Activated CD8-positive, alpha-beta memory T cell treated with anti-CD3 and anti-CD28 coated beads for 1 hour (primary cell): ENCODE results near the gene ARPP19.
"Not testable (repeated sequence)": the region's sequence is repeated elsewhere in the genome, so short reads cannot be mapped to it uniquely, and the experiment has no call there.

Experiments
- DNase-seq, 2 donors: peaks; one replicate each; pipeline ENCODE4 v3.0.0-alpha.2; 2020; ENCODE audit warnings: low read depth in 1 of 2; ENCODE audit errors: extremely low read depth in 1 of 2

ARPP19 gene

DNA sequence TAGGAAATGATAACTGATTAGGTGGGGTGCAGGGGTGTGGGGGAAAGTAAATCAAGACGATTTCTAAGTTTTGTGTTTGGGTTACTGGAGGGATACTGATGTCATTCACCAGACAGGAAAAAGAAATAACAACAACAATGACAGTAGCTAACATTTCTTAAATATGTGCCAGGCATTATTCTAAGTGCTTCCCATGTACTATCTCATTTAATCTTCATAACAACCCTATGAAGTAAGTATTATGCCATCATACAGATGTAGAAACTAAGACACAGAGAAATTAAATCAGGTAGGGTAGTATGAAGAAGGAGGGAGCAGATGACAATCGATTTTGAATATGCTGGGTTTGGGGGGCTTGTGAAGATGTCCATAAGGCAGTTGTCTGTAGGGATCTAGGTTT lies 53.5 kb downstream of the ARPP19 start:
- no peak for DNase-seq

DNA sequence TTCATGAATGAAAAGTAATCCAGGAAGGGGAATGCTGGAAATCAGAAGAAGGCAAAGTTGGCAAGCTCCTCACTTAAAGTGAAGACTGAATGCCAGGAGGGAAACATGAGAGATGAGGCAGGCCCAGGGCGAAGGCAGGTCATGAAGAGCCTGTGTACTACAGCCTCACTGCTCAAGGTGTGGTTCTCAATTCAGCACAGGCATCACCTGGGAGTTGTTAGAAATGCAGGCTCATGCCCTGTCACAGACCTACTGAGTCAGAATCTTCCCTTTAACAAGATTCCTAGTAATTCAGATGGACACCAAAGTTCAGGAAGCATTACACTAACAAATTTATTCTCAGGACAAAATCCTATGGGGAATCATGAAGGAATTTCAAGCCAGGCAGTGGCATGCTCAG lies 54.3 kb downstream of the ARPP19 start:
- no peak for DNase-seq

DNA sequence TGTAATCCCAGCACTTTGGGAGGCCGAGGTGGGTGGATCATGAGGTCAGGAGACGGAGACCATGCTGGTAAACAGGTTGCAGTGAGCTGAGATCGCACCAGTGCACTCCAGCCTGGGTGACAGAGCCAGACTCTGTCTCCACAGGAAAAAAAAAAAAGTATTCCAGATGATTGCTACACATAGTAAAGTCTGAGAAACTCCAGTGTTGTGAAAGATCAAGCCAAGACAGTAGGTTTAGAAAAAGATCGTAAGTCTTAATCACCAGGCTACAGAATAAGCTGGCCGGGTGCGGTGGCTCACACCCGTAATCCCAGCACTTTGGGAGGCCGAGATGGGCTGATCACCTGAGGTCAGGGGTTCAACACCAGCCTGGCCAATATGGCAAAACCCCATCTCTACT lies 56.0 kb downstream of the ARPP19 start:
- not testable (repeated sequence) for DNase-seq

DNA sequence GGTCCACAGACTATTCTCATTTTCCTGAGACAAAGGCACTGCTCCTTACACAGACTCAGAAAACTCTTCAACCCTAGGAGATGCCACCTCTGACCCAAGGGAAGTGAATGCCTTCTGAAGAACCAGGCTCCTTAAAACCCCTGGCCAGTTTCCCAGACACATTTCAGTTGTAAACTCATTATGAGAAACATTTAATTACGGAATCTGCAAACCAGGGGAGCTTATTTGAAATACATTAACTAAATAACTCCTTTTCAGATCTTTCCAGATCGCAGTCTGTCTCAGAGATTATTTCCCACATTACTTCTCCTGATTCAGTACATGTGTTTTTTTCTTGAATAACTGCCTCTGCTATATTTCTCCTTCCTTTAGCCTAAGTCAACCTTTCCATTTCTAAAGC lies 57.7 kb downstream of the ARPP19 start:
- DNase-seq = no peak

DNA sequence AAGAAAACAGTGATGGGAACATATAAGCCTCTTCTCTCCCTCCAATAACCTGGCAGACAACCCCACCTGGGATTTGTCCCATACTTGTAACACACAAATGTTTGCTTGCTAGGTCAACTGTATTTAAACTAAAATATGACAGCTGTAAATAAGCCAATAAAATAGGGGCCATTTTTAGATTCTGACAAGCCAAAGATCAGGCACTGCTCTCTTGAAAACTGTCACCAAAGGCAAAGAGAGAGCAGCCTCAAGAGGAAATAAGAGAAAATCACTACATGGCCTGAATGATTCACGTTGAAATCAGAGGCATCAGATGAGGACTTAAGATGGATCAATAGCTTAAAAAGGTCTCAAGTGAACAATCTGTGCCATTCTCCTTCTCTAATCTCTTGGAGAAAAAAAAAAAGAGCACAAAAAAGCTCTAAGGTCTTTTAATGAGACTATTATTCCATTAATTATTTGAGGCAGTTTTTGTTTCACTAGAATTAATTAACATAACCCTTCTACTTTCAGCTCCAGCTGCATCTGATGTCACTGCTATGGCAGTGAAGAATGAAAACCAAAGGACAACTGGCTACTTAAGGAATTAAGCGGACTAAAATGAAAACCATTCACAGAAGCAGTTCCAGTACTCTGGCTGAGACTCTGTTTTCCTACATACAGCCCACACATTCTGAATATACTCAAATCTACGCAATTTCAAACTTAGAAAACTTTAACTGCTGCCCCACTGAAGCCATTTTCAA lies 59.2 kb downstream of the ARPP19 start:
- no peak for DNase-seq

DNA sequence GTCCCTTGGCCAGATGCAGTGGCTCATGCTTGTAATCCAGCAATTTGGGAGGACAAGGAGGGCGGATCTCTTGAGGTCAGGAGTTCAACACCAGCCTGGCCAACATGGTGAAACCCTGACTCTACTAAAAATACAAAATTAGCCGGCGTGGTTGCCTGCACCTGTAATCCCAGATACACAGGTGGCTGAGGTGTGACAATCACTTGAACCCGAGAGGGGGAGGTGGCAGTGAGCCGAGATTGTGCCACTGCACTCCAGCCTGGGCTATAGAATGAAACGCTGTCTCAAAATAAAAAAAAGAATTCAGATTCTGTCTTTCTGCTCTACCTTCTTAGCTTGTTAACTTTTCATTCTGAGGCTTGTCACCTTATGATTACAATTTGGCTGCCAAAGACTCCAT lies 62.3 kb downstream of the ARPP19 start:
- no peak for DNase-seq

- no peak for DNase-seq
These were observed 63.7 kb downstream of the ARPP19 start for GRCh38 chr15:52505151-52505550.

- DNase-seq = no peak
These were observed 64.9 kb downstream of the ARPP19 start for GRCh38 chr15:52503788-52504496.

DNA sequence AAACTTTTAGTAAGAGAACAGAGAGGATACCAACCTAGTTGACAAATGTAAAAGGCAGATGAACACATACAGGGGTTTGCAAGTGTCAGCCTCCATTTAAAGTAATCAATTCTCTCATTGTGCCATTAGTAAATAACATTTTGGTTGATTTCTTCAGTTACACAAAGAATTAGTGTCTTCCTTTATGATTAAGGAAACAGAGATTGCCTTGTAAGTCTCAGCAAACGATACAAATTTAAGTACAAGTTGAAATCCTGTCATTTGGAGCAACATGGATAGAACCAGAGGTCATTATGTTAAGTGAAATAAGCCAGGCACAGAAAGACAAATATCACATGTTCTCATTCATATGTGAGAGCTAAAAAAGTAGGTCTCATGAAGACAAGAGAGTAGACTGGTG lies 66.2 kb downstream of the ARPP19 start:
- DNase-seq = no peak

GRCh38 chr15:52499506-52499905 lies 69.3 kb downstream of the ARPP19 start:
- no peak for DNase-seq

DNA sequence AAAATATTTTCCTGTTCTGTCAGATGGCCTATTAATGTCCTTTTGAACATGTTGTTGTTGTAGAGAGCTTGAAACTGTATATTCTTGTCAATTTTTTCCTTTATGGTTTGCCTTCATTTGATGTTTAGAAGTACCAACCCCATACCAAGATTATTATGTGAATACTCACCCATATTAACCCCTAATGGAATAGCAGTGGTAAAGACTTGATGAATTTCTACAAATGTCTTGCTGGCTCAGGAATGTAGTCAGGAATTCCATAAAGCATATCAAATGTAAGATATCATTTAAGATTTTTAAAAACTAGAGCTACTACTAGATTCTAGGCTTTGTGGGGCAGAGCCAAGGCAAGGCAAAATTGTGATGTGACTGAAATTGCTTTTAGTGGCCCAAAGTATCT lies 70.1 kb downstream of the ARPP19 start:
- no peak for DNase-seq
